ENCODE results near the gene NRG3.

The NRG3 gene

GRCh38 chr10:82190432-82191260, 315.7 kb downstream of the NRG3 start:
- no peak for TF ChIP-seq CTCF (IDR thresholded peaks at IDR 0.05; ENCODE audit: low read depth, low read length, missing control alignments)
- H3K4me3 ChIP-seq (ENCODE audit: low read depth, low read length): no peak overlapping the region
- no peak for DNase-seq (ENCODE audit: low read depth)

- no peak overlapping the region for H3K4me3 ChIP-seq (ENCODE audit: low read depth, low read length)
- DNase-seq (ENCODE audit: low read depth): no peak
- no peak for TF ChIP-seq CTCF (IDR thresholded peaks at IDR 0.05; ENCODE audit: low read depth, low read length, missing control alignments)
Measured at GRCh38 chr10:82191653-82192052, 316.7 kb downstream of the NRG3 start.

- TF ChIP-seq CTCF (IDR thresholded peaks at IDR 0.05; ENCODE audit: low read depth, low read length, missing control alignments): no peak
- DNase-seq (ENCODE audit: low read depth): no peak
- H3K4me3 ChIP-seq (ENCODE audit: low read depth, low read length): no peak overlapping the region
Measured at GRCh38 chr10:82192665-82193064, 317.7 kb downstream of the NRG3 start.

- no peak overlapping the region for H3K4me3 ChIP-seq (ENCODE audit: low read depth, low read length)
- TF ChIP-seq CTCF (IDR thresholded peaks at IDR 0.05; ENCODE audit: low read depth, low read length, missing control alignments): no peak
- no peak for DNase-seq (ENCODE audit: low read depth)
Measured at GRCh38 chr10:82194419-82194818, 319.4 kb downstream of the NRG3 start.

GRCh38 chr10:82206831-82207230, 331.8 kb downstream of the NRG3 start:
- no peak overlapping the region for H3K4me3 ChIP-seq (ENCODE audit: low read depth, low read length)
- TF ChIP-seq CTCF (IDR thresholded peaks at IDR 0.05; ENCODE audit: low read depth, low read length, missing control alignments): no peak
- no peak for DNase-seq (ENCODE audit: low read depth)

- no peak for DNase-seq (ENCODE audit: low read depth)
Measured at GRCh38 chr10:82208726-82209125, 333.7 kb downstream of the NRG3 start.

More at GRCh38 chr10:82208726-82209125, 333.7 kb downstream of the NRG3 start:
- no peak overlapping the region for H3K4me3 ChIP-seq (ENCODE audit: low read depth, low read length)
- no peak for TF ChIP-seq CTCF (IDR thresholded peaks at IDR 0.05; ENCODE audit: low read depth, low read length, missing control alignments)

All from GM12864 (cell line).